KOPT-K1 (cell line): ENCODE results near the gene ABHD4.
"Not testable (repeated sequence)": the region's sequence is repeated elsewhere in the genome, so short reads cannot be mapped to it uniquely, and the experiment has no call there.

ENCODE experiments used
- H3K27ac ChIP-seq: fragments of 200-600 bp; sonication (generic); 2 replicates; pipeline ENCODE4 v1.5.1; 2016; ENCODE audit warnings: antibody characterized with exemption, mild to moderate bottlenecking, low read depth, low read length; ENCODE audit not compliant: poor library complexity, severe bottlenecking
- H3K36me3 ChIP-seq: fragments of 200-600 bp; sonication (generic); 2 replicates; pipeline ENCODE4 v1.5.1; 2017; ENCODE audit warnings: antibody characterized with exemption, mild to moderate bottlenecking, low read length, moderate library complexity; ENCODE audit not compliant: insufficient read depth
- H3K9me3 ChIP-seq: fragments of 200-600 bp; sonication (generic); 2 replicates; pipeline ENCODE4 v1.5.1; 2017; ENCODE audit warnings: antibody characterized with exemption, low read length, mild to moderate bottlenecking; ENCODE audit not compliant: insufficient read depth, poor library complexity, severe bottlenecking

ABHD4 gene

GRCh38 chr14:22557846-22558220 is 40.3 kb upstream of the ABHD4 start:
- H3K27ac ChIP-seq = peak overlapping the region; percentile 98
- H3K9me3 ChIP-seq = no peaks in the 10 kb centered on the region

GRCh38 chr14:22558221-22558913 is 39.7 kb upstream of the ABHD4 start:
- Histone ChIP-seq H3K27ac (peak overlapping the region; percentile 98), H3K9me3 (no peaks in the 10 kb centered on the region), H3K36me3 (no peaks in the 10 kb centered on the region)

More at GRCh38 chr14:22557846-22558220, 40.3 kb upstream of the ABHD4 start:
- no peaks in the 10 kb centered on the region for H3K36me3 ChIP-seq

GRCh38 chr14:22559041-22559440 is 39.1 kb upstream of the ABHD4 start:
- peak overlapping the region; percentile 98 for H3K27ac ChIP-seq
- H3K9me3 ChIP-seq = no peaks in the 10 kb centered on the region
- peaks cover 7% of the 10 kb centered on the region for H3K36me3 ChIP-seq

- Histone ChIP-seq H3K27ac (peak overlapping the region; percentile 81), H3K36me3 (peaks cover 23% of the 10 kb centered on the region), H3K9me3 (no peaks in the 10 kb centered on the region)
Measured at GRCh38 chr14:22560662-22561365, 37.3 kb upstream of the ABHD4 start.

GRCh38 chr14:22561366-22561660 is 36.8 kb upstream of the ABHD4 start:
- H3K27ac ChIP-seq = peak overlapping the region; percentile 81
- peaks cover 28% of the 10 kb centered on the region for H3K36me3 ChIP-seq

GRCh38 chr14:22561661-22562579 is 36.2 kb upstream of the ABHD4 start:
- H3K36me3 ChIP-seq = peaks cover 28% of the 10 kb centered on the region
- H3K27ac ChIP-seq = peak overlapping the region; percentile 81
- H3K9me3 ChIP-seq = no peaks in the 10 kb centered on the region

More at GRCh38 chr14:22561366-22561660, 36.8 kb upstream of the ABHD4 start:
- no peaks in the 10 kb centered on the region for H3K9me3 ChIP-seq

- Histone ChIP-seq H3K36me3 (peaks cover 28% of the 10 kb centered on the region), H3K27ac (peak overlapping the region; percentile 81), H3K9me3 (no peaks in the 10 kb centered on the region)
Measured at GRCh38 chr14:22563987-22564386, 34.1 kb upstream of the ABHD4 start.

- H3K27ac ChIP-seq = peak overlapping the region; percentile 81
- H3K9me3 ChIP-seq = no peaks in the 10 kb centered on the region
- H3K36me3 ChIP-seq = peaks cover 31% of the 10 kb centered on the region
Measured at GRCh38 chr14:22564463-22564862, 33.6 kb upstream of the ABHD4 start.

- H3K9me3 ChIP-seq = no peaks in the 10 kb centered on the region
Measured at GRCh38 chr14:22565391-22565945, 32.6 kb upstream of the ABHD4 start.

GRCh38 chr14:22566266-22566665 is 31.8 kb upstream of the ABHD4 start:
- not testable (repeated sequence) for H3K9me3 ChIP-seq
- Histone ChIP-seq H3K27ac (peak overlapping the region; percentile 81), H3K36me3 (peaks cover 39% of the 10 kb centered on the region)

More at GRCh38 chr14:22565391-22565945, 32.6 kb upstream of the ABHD4 start:
- H3K36me3 ChIP-seq = peaks cover 31% of the 10 kb centered on the region
- peak overlapping the region; percentile 81 for H3K27ac ChIP-seq

GRCh38 chr14:22566845-22567244 is 31.3 kb upstream of the ABHD4 start:
- Histone ChIP-seq H3K36me3 (peaks cover 45% of the 10 kb centered on the region), H3K27ac (peak overlapping the region; percentile 81), H3K9me3 (no peaks in the 10 kb centered on the region)

- peak overlapping the region; percentile 81 for H3K27ac ChIP-seq
- H3K36me3 ChIP-seq = peaks cover 51% of the 10 kb centered on the region
- H3K9me3 ChIP-seq = no peaks in the 10 kb centered on the region
Measured at GRCh38 chr14:22567437-22567836, 30.7 kb upstream of the ABHD4 start.

GRCh38 chr14:22569106-22569736 is 28.9 kb upstream of the ABHD4 start:
- no peaks in the 10 kb centered on the region for H3K9me3 ChIP-seq
- peaks cover 60% of the 10 kb centered on the region for H3K36me3 ChIP-seq
- peak overlapping the region; percentile 81 for H3K27ac ChIP-seq

- Histone ChIP-seq H3K36me3 (peaks cover 60% of the 10 kb centered on the region), H3K9me3 (no peaks in the 10 kb centered on the region), H3K27ac (peak overlapping the region; percentile 81)
Measured at GRCh38 chr14:22569737-22570131, 28.4 kb upstream of the ABHD4 start.
